Measurements from ENCODE around the gene MYBBP1A.

The MYBBP1A gene

DNA sequence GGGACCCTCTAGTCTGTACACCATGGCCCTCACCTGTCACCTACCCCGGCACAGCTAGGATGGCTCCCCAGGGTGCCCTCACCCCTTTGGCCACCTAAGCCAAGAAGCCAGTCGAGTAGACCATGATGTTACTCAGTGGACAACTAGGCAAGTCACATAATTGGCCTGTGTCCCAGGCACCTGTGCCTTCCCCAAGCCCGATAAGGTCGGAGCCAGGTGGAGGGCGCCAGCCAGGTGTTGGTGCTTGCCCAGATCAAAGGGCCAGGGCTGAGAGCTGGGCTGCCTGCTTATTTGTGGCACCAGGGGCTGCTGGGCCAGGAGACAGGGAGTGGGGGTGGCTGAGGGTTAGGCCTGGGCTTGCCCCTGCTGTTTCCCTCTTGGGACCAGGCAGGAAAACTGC, 39.7 kb downstream of the MYBBP1A start:
- DNase-seq = no peak

DNA sequence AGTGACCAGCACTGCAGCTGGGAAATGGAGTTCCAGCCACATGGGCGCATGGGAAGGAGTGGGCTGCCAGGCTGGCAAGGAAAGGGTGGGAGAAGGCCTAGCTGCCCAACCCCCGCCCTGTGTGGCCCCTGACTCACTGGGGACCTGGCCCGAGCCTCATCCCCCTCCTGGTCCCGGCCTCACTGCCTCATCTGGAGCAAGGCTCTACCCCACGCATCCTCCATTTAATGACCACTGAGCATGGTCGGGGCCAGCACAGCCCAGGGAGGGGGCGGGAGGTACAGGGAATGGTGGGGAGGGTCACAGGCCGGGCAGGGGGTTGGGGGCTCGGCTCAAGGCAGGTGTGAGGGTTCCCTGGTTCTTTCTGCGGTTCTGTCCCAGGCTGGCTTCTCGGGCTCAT, 40.4 kb downstream of the MYBBP1A start:
- no peak for DNase-seq

GRCh38 chr17:4514206-4514605, 41.0 kb downstream of the MYBBP1A start:
- no peak for DNase-seq

GRCh38 chr17:4513113-4514032, 41.8 kb downstream of the MYBBP1A start:
- DNase-seq = no peak

- no peak for DNase-seq
Measured at GRCh38 chr17:4512156-4513112, 42.8 kb downstream of the MYBBP1A start.

DNA sequence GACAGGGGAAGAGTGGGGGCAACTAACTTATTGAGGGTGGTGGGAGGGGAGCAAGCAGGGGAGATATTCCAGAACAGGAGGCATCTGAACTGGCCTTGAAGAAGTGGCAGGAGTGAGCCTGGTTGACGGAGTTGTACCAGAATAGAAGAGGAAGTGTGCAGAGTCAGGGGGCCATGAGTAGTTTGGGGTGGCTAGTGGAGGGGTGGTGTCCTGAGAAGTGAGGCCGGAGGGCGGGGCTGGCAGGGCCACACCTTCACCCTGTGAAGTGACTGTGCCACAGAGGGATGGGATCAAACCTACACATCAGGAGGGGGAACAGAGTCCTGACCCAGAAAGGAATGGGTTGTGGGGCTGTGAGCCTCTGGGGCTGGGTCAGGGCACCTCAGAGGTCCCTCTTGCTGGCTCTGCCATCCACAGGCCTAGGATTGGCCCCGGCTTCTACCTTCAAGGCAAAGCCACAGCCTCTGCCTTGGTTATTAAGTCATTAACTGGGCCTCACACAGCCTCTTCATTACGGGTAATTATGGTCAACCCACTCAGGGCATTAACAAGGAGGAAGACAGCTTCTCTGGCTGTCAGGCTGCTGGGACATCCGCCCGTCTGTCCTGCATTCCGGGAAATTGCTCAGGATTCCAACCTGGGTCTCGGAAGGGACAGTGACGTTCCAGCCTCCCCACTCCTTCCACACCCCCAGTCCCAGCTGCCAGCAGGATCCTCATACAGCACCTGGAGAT, 43.8 kb downstream of the MYBBP1A start:
- DNase-seq = no peak

DNA sequence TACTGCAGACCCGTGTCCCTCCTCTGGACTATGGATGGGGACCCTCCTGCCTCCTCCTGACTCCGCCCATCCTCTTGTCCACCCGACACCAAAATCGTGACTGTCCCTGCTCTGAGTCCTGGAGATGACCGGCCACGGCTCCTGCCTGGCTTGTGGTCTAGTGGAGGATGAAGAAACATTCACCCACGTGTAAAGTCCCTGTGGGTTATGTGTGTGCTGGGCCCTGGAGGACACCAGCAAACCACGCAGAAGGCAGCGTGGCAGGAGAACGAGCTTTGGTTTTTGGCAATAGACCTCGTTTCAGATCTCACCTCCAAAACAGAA, 44.6 kb downstream of the MYBBP1A start:
- DNase-seq = no peak

DNA sequence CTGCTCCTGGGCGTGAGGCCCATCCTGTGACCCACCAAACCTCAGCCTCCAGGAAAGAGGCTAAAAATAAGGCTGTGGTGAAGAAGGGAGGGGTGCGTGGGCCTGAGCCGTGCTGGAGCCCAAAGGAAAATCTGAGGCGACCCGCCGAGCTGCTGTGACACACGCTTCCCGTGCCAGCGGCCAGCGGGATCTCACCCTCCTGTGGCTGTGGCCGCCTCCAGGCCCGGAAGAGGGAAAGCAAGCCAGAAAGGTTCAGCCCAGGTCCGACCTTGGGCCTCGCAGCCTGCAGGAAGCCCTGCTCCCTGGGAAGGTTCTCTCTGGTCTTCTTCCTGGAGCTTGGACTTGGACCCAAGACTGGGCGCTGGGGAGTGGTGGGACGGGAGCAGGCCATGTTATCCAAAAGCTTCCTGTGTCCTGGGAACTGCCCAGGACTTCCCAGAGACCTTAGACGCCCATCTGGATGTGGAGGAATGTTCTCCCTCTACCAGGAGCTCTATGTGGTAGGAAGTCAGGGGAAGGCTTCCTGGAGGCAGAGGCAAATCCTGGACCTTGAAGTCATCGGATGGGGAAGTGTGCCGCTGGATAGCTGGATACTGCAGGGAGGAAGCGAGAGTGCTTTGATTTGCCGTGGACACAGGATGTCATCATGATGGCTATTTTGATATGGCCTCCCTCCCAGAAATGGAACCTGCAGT, 45.1 kb downstream of the MYBBP1A start:
- no peak for DNase-seq

DNA sequence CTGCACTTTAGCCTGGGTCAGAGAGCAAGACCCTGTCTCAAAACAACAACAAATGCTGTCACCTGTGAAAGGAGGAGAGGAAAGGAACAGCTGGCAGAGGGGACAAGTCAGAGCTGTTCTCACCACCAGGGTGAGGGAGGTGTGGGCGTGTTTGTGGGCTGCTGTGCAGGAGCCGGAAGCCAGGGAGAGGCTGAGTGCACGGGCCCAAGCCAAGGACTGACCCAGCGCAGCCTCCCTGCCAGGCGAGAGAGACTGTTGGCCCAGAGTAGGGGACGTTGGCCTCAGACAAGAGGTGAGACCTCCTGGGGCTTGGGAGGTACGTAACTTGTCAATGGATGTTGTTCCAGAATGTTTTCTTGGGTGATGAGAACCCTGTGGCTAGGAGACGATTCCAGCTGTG, 45.8 kb downstream of the MYBBP1A start:
- DNase-seq = peak in 1 of 2 donors; percentile 31

GRCh38 chr17:4508207-4508606, 47.0 kb downstream of the MYBBP1A start:
- no peak for DNase-seq

DNA sequence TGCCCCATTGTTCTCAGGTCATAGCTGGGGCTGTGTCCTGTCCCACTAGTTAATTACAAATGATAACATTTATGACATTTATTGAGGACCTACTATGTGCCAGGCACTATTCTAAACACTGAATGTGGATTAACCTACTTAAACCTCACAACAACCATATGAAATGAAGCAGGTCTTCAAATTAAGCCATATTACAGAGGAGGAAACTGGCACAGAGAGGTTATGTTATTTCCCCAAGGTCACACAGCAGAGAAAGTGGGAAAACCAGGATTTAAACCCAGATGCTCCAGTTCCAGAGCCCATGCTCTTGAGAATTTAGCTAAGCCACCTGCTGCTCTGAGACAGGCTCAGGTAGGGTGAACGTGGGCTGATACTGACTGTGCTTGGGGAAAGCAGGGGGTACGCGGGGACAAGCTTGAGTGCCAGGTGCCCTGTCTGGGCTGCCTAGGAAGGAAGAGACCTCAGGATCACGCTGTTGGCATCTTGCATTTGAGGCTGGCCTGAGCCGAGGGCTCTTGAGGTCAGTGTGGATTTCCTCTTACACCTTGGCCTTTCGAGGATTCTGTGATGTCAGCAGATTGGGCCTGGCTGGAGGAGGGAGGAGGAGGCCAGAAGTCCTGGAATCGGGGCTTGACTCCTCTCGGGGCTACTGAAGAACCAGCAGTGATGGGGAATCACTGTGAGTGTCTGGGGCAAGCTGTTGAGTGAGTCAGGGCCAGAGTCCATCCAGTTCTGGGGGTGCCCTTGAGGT, 47.6 kb downstream of the MYBBP1A start:
- no peak for DNase-seq

- no peak for DNase-seq
Measured at GRCh38 chr17:4506892-4507291, 48.3 kb downstream of the MYBBP1A start.

DNA sequence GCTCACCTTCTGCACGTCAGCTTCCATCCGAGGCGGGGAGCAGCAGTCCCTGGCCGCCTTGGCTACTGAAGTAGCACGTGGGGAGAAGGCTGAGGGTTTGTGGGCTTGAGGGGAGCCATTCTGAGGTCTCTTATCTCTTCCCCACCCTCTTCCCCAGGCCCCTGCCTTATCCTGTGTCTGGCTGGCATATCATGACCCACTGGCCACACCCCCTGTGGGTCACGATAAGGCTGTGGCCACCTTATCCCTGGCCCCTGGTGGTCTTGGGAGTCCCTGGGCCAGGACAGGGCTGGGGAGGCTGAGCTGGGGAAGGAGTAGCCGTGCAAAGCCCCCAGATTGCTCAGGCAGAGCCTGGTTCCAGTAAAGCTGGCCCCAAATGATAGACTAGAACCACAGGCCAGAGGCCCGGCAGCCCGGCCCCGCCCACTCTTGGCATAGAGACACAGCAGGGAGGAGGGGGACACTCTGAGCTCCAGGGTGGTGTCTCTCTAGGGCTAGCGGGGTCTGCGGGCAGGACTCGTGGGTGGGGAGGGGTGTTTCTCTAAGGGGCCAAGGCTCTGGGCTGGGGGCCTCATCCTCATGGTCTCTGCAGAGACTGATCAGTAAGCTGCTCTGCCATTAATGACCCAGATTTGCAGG, 48.9 kb downstream of the MYBBP1A start:
- no peak for DNase-seq

DNA sequence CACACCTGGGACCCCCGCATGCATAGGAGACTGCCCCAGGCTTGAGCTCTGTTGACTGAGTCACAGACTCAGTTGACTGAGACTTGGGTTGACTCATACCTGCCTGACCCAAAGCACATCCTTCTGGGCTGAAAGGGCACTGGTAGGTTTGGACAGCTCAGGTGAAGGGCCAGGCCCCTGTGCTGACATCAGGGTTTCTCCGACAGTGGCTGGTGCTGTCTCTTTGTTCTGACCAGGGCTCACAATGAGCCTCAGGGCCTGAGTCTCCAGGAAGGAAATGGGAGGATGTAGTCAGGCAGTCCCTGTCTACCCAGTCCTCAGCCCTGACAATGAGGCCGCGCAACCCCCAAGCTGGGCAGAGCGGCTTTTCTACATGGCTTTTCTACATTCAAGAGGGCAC, 50.0 kb downstream of the MYBBP1A start:
- DNase-seq = no peak

DNA sequence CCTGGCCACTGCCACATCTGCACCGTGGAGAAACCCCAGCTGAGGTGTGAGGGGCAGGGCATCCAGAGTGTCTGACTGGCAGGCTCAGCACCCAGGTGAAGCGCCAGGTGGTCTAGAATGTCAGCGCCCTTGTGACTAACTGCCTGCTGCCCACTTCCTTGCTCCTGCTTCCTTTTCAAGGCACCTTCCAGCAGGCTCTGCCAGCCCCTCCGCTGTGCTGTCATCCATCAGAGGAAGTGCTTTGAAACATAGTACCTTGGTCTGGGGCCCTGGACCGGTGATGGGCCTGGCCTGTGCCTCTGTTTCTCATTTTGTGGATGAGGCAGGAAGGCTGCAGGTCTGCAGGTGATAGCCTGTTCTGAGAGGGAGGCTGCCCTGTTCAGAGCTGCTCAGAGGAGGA, 51.0 kb downstream of the MYBBP1A start:
- DNase-seq = no peak

GRCh38 chr17:4503283-4504025, 51.7 kb downstream of the MYBBP1A start:
- no peak for DNase-seq

DNA sequence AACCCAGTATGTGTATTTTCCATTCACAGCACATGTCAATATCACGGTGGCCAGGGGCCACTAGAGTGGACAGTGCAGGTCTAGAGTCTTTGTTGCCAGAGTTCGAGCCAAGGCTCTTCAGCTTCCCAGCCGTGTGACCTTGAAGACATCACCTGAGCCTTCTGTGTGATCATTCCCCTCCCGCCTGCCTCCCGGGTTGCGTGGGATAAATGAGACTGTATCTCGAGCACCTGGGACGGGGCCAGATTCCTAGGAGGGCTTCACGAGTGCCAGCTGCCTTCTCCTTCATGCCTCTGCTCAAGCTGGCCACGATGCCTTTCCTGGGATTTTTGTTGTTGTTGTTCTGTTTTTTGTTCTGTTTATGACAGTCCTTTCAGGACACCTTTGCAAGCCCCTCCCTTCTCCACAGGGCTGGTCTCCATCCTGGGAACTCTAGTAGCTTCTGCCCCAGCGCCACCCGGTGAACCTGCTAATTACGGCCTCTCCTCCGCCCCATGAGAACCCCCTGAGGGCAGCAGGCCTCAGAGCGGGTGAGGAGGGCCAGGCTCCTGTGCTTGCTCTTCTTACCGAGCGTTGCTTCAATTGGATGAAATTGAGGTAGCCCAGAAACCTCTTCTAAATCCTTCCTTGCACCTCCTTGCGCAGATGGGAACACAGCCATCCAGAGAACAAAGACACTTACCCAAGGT, 52.6 kb downstream of the MYBBP1A start:
- DNase-seq = no peak

GRCh38 chr17:4501295-4501949, 53.8 kb downstream of the MYBBP1A start:
- DNase-seq = no peak

DNA sequence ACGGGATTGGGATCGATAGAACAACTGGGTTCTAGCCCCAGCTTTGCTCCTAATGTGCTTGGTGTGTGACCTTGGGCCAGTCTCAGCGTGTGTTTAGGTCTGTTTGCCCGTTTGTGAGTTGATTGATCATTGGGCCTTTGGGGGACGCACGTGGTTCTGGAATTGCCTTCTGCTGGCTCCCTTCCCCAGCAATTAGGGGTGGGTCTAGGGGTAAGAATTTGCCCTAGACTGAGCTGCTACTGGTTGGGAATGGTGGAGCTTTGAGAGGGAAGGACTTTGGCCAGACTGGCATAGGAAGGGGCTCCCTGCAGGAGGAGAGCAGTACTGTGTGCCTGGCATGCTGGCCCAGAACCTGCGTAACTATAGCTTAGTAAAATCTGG, 55.0 kb downstream of the MYBBP1A start:
- no peak for DNase-seq

All from stimulated activated CD4-positive, alpha-beta T cell treated with anti-CD3 and anti-CD28 coated beads, Interleukin-2, amount 100 ng/mL, for 24 hours (primary cell).